Measurements from ENCODE around the gene OR4D9.
A peak's percentile ranks its signal among the peaks of the same experiment; 100 is the strongest.

OR4D9 gene

DNA sequence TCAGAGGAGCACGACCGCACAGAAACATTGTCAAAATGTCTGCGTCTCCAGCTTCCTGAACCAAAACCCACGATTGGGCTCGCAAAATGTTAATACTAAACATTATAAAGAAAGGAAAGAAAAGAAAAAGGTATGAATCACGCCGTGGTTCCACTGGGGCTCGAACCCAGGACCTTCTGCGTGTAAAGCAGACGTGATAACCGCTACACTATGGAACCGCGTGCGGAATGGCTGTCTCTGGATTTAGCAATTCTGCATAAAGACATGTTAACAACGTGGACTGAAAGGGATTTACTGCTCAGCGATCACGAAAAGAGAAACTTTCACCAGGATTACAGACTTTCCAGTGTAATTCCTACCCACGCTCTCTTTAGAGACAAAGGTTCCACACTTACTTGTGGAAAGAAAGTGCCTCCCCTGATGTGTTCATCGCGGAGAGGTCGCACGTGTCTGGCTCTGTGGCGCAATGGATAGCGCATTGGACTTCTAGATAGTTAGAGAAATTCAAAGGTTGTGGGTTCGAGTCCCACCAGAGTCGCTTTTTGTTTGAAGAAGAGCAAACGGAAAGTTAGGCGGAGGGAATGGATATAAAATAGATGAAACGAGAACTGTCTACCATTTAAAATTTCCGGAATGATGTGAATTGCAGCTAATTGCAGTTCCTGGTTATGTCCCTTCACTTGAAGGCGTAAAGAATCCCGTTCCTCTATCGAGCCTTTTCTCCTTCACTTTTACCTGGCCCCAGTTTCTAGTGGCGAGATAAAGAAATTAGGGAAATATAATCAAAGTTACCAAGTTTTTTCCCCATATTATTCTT is 39.7 kb downstream of the OR4D9 start:
- DNase-seq, result peak; percentile 66

DNA sequence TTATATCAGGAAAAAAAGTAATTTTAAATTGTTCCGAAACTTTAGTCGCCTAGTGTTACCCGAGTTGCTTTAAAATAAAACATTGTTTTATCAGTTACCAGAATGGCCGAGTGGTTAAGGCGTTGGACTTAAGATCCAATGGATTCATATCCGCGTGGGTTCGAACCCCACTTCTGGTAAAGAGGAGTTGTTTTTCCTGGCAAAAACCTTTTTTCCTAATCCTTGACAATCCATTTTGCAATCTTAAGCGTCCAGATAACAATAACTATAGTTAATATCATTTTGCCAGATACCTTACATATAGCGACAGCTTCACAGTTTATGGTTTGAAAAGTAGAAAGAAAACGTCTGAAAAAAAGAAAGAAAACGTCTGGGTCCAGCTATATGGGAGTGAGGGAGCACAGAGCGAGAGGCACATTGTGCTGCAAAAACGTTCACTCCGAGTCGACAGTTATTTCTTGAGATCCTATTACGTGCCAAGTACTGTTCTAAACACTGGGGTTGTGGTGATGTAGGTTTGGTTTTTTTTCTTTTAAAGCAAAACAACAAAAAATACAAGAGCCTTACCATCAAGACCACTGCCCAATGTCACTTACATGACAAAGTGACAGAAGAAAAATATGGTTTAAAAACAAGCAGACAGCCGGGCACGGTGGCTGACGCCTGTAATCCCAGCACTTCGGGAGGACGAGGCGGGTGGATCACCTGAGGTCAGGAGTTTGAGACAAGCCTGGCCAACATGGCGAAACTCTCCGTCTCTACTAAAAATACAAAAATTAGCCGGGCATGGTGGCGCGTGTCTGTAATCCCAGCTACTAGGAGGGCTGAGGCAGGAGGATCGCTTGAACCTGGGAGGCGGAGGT is 40.6 kb downstream of the OR4D9 start:
- no peak for DNase-seq

DNA sequence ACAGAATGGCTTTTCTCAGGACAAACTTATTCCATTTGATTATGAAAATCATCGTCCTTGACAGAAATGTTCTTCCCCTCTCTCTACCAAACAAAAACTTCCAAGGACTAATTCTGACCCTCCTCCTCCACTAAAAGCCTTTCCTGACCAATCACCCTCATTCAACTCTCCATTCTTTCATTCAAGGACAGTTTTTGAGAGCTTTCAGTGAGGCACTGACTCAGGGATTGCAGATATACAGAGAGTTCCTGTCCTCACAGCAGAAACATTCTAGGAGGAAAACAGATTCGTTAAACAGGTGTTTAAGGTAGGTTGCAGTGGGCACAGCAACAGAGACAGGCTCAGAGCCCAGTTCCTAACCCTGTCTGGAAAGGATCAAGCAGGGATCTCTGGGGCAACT is 41.5 kb downstream of the OR4D9 start:
- DNase-seq, result no peak

DNA sequence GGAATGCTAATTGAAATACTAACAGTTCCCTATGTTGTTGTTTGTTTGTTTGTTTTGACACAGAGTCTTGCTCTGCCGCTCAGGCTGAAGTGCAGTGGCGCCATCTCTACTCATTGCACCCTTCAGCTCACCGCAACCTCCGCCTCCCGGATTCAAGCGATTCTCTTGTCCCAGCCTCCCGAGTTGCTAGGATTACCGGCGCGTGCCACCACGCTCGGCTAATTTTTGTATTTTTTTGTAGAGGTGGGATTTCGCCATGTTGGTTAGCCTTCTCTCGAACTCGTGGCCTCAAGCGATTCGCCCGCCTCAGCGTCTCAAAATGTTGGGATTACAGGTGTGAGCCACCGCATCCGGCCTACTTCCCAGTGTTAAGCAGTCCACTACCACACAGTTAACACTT is 42.0 kb downstream of the OR4D9 start:
- DNase-seq, result no peak

DNA sequence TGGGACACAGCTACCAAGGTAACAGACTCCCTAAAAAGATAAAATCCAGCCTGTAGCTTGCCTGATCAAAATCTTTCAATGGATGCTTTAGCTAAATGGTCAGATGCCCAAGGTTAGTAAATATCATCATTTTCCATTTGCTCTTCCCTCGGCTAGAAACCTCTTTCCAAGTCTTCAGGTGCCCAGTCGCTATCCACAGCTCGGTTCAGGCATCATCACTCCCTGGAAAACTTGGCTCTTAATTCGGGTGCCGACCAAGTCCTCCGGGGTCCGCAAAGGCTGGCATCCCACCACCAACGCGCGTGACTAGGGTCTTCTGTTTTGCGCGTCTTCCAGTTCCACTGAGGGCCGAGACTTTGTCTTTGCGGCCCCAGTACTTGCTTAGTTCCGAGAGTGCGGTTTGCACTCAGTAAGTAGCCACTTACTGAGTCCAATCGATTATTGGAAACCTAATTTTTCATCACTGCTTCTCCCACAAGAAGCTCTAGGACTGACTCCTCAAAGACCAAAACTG is 44.3 kb downstream of the OR4D9 start:
- DNase-seq, result no peak

DNA sequence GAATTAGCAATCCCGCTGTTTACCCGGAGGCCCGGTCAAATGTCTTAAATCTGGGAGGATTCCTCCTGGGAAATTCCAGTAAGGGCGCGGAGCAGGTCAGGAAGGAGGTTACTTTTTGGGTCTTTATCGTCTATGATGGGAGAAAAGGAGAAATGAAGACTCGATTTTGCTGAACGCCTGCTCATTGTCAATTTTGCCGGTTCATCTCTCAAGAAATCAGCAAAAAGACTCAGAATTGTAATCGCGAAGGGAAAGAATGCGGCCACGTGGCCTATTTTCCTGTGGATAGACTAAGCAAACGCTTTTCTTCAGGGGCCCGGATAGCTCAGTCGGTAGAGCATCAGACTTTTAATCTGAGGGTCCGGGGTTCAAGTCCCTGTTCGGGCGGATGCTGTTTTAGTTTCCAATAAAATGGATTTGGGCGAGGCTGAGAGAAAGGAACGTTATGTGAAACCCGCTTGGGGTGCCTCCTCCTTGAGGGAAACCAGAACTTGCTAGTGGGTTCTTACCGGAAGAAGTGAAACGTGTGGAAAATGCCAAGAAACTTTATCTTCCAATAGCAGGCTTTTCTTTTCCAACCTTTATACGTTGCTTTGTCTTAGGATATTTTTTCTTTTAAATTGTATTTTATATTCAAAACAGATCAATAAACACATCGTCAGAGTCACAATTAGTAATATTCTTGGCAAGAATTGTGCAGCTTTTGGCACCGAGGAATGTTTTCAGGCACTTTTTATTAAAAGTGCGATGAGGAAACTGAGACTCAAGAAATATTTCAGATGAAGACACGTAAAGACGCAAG is 45.0 kb downstream of the OR4D9 start:
- no peak for DNase-seq

DNA sequence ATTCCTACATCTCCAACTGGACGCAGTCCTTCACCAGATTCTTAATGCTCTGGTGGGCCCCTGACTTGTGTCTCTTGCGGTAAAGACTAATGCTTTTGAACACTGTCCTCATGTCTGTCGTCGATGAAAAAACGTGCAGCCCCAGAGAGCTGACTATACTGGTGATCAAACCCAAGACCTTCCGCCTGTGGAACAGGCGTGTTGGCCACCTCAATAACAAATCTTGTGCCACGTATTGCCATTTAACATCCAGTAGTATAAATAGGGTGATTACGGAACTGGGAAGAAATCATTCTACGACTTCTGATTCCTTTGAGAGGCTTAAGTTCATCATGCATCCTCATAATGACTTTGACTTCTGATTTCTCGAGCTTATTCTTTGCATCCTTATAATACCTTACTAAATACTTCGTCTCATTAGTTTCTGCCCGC is 45.6 kb downstream of the OR4D9 start:
- DNase-seq, result no peak

DNA sequence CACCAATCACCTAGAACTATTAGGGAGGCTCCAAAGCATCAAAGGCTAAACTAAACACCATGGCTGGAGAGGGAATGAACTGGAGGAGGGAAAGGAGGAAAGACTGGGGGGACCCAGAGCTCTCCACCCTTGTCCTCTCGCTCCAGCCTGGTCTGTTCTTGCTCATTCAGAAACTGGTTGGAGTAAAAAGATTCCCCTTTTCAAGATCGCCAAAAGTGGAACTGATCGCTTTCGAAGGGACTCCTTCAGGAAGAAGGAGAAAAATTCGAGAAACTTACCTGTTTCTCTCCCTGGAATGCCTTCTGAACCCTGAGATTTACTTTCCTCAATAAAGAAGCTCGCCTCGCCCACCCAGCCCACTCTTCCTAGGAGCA is 46.9 kb downstream of the OR4D9 start:
- no peak for DNase-seq

DNA sequence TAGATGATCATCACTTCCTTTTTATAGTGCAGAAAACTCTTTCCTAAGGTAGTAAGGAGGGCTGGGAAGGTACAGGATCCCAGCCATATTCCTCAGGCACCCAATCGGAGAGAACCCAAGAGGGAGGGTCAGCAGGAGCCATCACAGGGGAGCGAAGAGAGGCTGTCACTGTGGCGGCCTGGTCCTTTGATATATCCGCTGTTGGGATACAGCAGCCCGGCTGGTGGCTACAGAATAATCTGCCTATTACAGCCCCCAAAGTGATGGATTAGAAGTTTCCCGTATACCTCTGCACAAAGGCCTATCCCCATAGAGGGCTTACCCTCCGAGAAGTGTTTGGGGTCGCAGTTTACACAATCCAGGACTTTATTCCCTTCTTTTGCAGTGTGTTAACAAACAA is 48.5 kb downstream of the OR4D9 start:
- DNase-seq, result no peak

- peak; percentile 60 for DNase-seq
Measured at GRCh38 chr11:59560290-59560701, 49.0 kb downstream of the OR4D9 start.

DNA sequence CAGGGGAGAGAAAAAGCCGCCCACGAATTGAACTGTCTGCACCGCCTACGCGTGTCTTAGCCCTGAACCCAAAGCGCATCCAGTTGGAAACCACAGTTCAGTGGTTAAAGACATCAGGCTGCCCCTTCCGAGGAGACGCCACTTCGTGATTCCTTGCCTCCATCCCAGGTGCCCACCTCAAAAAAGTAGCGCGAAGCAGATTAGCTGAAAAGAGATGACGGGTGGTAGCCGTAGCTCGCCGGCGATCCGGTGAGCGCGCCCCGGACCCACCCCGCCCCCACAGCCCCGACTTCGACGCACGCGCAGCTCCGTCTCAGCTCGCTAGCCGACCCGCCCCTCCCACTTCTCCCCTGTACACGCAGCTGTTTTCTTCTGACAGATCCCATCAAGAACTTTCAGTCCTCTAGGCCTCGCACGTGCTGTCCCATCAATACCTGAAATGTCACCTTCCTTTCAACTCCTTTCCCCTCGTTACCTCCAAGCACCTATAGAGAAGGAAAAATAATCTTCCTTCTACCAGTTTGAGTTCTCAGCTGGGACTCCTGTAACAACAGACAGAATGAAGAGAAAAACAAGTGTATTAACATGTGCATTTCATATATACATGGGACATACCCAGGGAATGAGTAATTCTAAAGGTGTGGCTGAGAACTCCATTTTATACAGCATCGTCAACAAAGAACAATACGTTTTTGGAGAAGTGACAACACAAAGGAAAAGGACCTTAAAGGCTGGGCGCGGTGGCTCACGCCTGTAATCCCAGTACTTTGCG is 49.5 kb downstream of the OR4D9 start:
- DNase-seq, result peak; percentile 78

DNA sequence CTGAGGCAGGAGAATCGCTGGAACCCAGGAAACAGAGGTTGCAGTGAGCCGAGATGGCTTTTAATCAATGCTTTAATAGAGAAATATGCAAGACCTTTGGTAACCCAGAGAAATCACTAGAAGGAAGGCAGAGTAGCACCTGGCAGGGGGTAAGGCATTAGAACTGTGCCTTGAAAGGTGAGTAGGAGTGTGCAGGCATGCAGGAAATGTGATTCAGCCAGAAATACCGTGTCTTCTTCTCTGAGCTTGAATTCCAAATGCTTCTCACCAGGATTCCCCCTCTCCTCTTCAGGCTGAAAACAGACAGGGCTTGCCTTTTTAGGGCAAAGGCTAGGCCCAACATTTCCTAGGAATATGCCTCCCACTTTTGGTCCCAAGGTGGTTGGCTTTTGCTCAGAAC is 51.0 kb downstream of the OR4D9 start:
- no peak for DNase-seq

All from T-helper 9 cell (primary cell).